CD4-positive, alpha-beta T cell treated with Interleukin-15 for 1 hour (primary cell): Measurements from ENCODE around the gene ZNF445.
"Not testable (repeated sequence)": the region's sequence is repeated elsewhere in the genome, so short reads cannot be mapped to it uniquely, and the experiment has no call there.

Experiments used
- DNase-seq: peaks from one replicate; pipeline ENCODE4 v3.0.0-alpha.2; 2020

ZNF445 gene

DNA sequence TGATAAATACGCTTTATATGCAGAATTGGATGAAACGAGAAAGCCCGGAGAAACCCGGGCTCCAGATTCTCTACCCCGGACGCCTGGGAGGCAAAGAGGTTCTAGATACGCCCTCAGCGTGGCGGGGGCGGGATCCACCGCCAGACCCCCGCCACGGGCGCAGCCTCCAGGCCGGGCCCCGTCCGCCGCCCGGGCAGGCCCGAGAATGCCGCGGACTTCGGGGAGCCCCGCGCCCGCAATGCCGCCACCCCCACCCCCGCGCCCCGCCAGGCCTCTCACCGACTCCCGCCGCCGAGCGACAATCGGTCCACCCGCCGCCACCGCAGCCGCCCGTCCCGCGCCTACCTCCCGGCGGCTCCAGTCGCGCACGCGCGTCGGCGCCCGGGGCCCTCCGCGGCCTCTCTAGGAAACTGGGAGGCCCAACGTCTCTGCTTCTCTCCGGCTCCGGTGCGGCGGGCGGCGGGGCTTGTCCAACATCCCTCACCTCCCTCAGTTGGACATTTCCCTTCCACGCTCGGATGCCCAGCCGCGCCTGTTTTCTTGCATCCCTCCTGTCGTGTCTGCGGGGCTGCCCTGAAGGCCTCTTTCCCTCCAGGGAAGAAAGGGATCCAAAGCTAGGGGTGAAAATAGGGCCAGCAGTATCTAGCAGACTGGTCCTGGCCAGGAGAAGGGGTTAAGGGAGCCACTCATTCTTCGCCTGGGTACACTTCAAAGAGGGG lies at the start of gene ZNF445:
TSS of gene ZNF445 (minus strand) at position 359 of the 719 bp plus-strand sequence. CDS start 22,121 bp downstream, outside the sequence.
- DNase-seq, result peak; percentile 81

DNA sequence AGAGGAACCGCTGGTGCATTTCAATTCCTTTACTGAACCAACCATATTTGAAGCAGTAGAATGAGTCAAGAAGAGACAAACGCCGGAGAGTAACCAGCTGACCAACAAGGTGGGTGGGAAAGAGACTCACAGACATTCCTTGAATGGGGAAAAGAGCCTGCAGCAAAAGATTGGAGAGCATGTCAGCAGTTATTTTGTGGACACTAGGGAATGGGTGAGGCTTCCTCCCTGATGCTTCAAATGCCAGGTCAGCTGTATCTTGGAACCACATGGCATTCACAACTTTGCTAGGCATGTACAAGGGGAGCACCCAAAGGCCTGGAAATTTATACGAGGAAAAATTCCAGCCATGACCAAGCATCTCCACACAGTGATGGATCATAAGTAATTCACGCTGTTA lies 47.6 kb upstream of the ZNF445 start:
- DNase-seq, result no peak

DNA sequence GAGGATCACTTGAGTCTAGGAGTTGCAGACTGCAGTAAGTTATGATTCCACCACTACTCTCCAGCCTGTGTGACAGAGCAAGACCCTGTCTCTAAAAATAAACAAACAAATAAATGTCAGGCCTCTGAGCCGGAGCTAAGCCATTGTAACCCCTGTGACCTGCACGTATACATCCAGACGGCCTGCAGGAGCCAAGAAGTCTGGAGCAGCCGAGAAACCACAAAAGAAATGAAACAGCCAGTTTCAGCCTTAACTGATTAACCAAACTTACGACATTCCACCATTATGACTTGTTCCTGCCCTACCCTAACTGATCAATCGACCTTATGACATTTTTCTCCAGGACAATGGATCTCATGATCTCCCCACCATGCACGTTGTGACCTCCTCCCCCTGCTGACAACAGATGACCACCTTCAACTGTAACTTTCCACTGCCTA lies 45.0 kb upstream of the ZNF445 start:
- DNase-seq, result no peak

DNA sequence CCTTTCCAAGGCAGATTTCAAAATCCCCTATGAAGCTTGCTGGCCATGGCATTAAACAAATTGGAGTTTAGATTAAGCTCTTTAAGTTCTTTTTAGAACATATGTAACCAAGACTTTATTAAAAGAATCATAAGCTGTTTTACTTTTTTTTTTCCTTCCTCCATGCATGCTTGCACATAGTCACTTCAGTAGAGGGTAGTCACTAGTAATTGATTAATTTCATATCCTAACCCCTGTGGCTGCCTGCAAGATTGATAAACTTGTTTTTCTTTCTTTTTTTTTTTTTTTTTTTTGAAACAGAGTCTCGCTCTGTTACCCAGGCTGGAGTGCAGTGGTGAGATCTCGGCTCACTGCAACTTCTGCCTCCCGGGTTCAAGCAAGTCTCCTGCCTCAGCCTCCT lies 44.3 kb upstream of the ZNF445 start:
- no peak for DNase-seq

DNA sequence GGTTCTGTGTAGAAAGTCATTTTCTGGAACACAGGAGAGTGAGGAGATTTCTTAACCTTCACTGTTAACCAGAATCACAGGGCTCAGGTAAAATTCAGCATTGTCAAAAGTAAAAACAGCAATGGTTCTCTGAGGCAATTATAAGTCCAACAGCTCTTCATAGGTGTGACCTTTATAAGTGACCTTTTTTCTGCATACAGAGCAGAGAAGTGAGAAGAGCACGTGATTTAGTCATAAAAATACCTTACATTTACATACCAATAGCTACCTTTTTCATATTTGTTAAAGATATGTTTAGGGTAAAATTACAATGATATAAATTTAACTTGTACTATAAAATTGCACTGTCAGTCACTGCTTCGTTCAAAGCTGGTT lies 41.3 kb upstream of the ZNF445 start:
- DNase-seq, result no peak

DNA sequence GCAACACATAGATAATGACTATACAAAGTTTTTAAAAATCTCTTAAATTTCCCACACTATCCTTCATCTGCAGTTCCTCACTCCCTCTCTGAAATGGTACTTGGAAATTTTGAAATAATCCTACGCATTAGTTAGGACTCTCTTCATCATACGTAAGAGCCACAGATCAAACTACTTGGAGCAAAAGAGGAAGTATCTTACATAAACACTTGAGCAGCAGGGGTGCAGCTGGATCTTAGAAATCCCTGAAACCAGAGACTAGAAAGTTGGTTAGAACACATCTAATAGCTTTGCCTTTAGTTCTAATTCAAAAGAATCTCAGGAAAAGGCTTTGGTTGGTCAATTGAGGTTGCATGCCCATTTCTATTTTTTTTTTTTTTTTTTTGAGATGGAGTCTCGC lies 38.8 kb upstream of the ZNF445 start:
- DNase-seq, result no peak

DNA sequence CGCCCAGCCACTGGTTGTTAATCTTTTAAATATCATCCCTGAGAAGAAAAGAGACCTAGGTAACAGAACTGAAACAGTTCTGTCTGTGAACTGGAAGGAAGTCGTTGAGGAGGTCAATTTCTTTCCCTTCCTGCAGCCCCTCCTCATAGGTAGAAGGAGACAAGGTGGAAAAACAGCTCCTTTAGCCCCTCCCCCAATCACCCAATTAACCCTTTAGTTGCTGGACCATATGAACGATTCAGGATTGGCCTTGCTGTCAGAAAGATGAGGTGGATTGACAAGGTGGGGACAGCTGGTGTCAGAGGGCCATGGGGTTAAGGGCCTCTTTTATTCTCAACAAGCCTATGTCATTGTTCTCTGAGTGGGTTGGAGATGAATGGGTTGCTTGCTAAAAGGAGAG lies 36.0 kb upstream of the ZNF445 start:
- DNase-seq, result no peak

DNA sequence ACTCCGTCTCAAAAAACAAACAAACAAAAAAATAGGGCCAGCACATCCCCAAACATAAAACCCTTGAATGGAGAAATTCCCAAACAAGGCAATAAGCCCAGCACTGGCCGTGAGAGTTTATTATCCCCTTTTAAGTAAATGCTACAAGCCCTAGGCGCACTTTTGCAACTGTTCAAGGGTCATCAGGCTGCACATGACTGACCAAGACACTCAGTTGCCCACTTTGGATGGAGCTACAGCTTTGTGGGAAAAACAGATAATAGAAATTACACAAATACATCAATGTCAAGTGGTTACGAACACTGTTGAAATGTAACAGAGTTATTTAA lies 33.7 kb upstream of the ZNF445 start:
- DNase-seq, result no peak

DNA sequence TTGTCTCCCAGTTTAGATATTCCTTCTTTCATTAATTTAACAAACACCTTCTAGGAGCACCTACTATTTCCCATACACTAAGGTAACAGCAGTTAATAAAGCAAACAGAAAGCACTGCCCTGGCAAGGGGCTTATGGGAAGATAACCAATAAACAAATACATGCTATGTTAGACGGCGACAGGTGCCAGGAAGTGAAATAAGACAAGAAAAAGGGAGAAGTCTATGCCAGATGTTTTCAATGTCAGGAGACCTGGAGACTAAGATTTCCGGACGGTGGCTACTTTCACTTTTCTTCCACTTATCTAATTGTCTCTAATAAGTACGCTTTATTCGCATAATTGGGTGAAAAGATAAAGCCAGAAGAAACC lies 32.5 kb upstream of the ZNF445 start:
- DNase-seq, result no peak

DNA sequence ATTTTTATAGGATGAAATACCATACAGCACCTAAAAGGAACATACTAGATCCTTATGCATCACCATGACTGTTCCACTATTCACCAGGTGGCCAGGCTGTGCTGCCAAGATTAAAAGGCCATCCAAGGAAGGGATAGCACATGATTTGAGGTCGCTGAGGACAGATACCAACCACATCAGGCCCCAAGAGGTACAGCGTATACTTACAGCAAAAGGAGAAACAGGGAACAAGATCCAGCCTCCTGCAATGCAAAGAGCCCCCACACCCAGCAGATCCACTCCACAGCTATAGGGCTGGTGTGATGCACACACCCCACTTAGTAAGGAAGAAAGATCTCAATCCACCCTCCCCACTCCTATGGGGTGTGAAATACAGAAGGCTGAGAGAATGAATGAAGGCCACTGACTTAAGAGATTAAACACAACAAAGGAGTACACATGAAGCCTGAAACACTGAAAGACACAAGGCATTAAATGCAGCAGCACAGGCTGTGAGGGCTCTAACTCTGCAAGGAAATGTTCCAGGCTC lies 32.0 kb upstream of the ZNF445 start:
- no peak for DNase-seq

DNA sequence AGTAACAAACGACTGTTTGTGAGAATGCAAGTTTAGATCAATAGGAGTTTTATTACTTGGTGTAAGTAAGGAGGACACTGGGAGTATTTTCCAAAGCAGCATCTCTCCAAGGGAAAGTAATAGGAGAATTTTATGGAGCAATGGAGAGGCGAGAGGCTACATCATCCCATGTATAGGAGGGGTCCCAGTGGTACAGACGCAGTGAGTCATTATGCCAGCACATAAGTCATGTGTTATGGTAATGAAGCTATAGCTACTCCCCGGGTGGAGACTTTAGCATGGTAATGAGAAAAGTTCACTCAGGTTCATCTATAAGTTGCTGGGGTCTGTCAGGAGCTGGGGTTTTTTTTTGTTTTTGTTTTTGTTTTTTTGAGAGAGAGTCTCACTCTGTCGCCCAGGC lies 29.5 kb upstream of the ZNF445 start:
- no peak for DNase-seq

DNA sequence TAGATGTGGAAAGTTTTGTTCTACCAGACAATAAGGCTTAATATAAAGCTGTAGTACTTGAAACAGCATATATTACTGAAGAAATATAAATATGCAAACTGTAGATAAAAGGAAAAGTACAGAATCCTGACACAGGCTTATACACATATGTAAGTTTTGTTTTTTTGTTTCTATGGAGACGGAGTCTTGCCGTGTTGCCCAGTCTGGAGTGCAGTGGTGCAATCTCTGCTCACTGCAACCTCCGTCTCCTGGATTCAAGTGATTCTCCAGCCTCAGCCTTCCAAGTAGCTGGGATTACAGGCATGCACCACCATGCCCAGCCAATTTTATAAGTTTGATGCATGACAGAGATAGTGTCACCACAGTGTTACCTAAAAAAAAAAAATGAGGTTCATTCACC lies 29.1 kb upstream of the ZNF445 start:
- DNase-seq, result no peak

DNA sequence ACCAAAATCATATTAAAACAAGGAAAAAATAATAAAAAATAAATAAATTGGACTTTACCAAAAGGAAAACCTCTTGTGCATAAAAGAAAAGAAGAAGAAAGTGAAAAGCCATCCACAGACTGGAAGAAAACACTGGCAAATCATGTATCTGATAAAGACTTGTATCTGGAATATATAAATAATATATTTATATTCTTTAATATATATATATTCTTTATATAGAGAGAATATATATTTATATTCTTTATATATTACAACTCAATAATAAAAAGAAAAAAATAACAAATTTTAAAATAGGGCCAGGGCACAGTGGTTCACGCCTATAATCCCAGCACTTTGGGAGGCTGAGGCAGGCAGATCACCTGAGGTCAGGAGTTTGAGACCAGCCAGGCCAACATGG lies 27.1 kb upstream of the ZNF445 start:
- DNase-seq, result no peak

DNA sequence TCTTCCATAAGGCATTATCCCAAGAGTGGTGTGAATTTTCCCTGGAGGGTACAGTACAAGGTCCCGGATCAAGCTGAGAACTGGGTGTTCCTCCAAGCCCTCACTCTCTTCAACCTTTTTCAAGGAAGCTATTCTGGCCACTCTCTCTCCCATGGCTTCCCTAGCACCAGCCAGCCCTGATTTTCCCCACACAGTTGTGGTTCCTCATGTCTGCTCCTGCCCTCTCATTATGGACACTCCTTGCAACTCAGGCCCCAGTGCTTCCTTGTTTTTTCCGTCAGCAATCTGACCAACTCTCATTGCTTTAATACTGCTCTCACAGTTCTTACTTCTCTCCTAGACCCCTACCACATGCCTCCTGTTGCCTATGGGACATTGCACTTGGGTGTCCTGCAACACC lies 25.7 kb upstream of the ZNF445 start:
- not testable (repeated sequence) for DNase-seq

DNA sequence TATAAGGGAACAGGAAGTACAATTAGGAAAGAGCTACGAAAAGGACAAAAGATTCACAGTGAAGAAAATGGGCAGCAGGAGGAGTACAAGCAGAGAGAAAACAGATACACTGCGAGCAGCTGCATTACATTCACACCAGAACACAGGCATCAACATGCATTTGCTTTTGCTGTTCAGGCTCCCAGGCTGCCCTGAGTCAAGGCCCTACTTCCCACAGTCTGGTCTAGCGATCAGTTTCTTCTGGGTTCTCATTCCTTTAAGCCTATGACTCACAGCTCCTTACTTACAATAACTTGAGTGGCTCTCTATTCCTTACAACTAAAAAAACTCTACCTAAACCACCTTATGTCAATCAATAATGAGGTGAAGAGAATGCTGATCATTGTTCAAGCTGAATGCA lies 24.5 kb upstream of the ZNF445 start:
- DNase-seq, result no peak

DNA sequence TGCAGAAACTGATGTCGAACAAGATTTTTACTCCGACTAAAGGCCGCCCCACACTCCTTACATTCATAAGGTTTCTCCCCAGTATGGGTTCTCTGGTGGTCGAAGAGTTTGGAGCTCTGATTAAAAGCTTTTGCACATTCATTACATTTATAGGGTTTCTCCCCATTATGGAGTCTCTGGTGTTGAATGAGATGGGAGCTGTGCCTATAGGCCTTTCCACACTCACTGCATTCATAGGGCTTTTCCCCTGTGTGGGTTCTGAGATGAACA lies 22.4 kb upstream of the ZNF445 start:
- DNase-seq, result not testable (repeated sequence)

DNA sequence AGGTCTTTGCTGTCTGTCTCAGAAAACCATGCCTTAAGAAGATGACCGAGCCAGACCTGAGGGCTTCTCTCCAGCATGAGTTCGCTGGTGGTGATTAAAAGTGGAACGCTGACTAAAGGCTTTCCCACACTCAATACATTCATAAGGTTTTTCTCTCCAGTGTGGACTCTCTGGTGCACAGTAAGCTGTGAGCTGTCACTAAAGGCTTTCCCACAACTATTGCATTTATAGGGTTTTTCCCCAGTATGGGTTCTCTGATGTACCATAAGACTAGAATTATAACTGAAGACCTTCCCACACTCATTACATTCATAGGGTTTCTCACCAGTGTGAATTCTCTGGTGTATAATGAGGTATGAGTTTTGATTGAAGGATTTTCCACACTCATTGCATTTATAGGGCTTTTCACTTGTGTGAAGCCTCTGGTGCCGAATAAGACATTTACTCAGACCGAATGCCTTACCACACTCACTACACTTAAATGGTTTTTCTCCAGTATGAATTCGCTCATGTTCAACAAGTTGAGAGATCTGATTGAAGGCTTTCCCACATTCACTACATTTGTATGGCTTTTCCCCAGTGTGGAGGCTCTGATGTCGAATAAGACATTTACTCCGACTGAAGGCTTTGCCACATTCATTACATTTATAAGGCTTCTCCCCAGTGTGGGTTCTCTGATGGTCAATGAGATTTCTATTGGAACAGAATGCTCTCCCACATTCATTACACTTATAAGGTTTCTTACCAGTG lies 21.9 kb upstream of the ZNF445 start:
- DNase-seq, result no peak

DNA sequence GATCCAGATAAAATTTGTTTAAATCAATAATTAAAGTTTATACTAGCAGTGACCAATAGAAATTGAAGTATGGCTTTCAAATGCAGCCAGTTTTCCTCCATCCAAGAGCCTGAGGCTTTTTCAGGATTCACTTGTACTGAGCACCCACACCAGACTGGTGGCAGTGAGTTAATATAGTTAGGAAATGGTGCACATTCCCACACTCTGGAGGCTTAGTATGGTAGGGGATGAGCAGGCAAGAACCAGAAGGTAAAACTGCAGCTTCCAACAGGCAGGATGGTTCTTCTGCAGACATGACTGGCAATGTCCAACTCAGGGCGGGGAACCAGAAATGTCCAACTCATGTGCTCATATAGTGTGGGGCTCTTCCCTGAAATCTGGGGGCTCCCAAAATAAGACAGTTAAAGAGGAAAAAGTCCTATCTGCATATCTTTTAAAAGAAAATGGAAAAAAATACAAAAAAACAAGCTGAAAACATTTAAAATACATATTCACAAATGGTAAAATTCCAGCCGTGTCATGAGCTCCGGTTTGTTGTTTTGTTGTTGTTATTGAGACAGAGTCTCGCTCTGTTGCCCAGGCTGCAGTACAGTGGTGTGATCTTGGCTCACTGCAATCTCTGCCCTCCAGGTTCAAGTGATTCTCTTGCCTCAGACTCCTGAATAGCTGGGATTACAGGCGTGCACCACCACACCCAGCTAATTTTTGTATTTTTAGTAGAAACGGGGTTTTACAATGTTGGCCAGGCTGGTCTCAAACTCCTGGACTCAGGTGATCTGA lies 18.4 kb upstream of the ZNF445 start:
- DNase-seq, result no peak

DNA sequence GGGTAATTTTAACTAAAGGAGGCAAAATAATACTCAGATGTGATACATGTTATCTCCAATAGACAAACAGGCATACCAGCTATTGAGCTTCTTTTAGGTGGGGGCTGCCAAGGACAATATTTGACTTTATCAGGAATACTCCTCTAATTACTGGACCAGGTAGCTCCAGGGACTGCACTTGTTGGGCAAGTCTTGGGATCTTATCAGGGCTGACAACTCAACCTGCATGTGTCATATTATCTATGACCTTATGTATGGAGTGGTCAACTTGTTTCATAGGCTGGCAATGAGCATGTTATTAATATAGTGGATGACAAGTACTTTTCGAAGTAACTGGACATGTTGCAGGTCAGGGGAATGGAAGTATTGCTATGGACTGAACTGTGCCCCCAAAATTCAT lies 15.0 kb upstream of the ZNF445 start:
- DNase-seq, result no peak

DNA sequence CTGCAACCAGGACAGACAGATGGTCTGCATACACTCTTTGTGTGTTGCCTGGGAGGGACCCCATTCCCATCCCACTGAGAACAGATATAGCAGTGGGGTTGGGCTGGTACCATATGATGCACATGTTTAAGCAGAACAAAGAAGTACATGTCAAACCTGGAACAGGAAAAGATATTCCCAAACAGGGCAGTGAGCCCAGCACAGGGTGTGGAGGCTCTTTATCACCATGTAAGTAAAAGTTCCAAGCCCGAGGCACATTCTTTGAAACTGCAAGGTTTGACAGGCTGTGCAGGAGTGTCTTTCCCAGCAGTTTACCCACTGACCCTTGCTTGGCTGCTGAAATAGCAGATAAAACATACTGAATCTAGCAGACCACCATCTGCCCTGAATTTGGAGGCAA lies 5.3 kb upstream of the ZNF445 start:
- DNase-seq, result no peak

DNA sequence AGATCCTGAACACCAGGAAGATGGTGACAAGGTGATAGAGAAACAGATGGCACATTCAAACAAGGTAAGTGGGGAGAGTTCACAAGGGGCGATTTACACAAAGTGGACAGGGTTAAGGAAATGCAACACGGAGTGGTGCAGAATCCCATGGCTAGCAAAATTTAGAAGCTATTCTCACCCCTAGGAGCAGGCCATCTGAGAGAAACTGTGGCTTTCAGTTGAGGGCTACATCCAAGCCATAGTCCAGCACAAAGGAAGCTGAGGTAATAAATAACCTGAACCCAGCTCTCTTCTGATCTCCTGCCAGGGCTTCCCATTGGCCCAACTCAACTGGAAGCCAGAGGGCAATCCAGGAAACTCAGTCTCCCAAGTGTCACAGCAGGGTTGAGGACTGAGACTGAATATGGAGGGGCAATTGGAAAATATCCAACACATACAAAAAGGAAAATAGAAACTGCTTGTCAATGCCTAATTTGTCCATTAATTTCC lies 1.2 kb upstream of the ZNF445 start:
- DNase-seq, result no peak

DNA sequence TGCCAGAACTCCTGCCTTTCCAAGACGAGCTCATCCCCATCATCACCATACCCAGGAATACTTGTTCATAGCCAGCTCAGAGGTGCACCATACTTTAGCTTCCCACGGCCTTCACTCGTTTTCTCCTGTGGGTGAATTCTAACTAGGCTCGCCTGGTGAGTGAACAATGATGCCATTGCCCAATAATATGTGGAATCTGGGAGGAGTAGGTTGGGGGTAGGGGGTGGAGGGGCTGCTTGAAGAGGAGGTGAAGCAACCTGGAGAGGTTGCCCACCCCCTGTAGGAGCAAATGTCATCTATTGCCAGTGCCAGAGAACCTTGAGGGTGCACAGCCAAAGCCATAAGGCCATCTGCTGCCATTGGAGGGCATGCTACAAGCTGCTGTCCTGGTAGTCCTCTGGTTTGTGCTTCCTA lies 592 bp upstream of the ZNF445 start:
- no peak for DNase-seq

DNA sequence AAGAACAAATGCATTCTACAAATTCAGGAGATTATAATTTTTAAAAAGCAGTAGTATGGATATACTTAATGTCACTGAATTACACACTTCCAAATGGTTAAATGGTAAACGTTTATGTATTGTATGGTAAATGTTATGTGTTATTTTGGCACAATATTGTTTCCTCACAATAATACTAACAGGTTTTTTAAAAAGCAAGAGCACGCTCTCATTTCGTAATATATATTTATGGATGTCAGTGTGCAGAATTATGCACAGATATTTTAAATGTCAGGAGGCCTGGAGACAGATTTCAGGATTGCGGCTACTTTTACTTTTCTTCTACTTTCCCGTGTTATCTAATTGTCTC lies 533 bp downstream of the ZNF445 start:
- DNase-seq, result no peak

DNA sequence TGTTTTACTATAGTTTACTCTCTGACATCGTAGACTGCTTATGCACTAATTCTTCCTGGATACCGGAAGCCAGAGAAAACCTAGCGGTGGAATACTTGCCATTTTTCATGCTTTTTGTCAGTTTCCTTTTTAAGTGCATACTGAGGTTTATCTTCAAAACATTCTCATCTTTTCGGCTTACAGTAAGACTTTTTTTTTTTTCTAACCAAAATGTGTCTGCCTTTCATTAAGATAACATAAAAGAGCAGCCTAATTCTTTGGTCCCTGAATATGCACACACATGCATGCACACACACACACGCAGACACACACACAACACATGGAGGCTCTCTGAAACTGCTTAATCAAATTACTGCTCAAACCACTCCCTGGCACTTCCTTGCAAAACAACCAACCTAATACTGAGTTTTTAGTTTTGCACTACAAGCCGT lies 1.3 kb downstream of the ZNF445 start:
- no peak for DNase-seq
